ENCODE measurements around the gene GPR55.

Gene GPR55

GRCh38 chr2:230865307-230865765 is 59.7 kb downstream of the GPR55 start:
- DNase-seq, result no peak

DNA sequence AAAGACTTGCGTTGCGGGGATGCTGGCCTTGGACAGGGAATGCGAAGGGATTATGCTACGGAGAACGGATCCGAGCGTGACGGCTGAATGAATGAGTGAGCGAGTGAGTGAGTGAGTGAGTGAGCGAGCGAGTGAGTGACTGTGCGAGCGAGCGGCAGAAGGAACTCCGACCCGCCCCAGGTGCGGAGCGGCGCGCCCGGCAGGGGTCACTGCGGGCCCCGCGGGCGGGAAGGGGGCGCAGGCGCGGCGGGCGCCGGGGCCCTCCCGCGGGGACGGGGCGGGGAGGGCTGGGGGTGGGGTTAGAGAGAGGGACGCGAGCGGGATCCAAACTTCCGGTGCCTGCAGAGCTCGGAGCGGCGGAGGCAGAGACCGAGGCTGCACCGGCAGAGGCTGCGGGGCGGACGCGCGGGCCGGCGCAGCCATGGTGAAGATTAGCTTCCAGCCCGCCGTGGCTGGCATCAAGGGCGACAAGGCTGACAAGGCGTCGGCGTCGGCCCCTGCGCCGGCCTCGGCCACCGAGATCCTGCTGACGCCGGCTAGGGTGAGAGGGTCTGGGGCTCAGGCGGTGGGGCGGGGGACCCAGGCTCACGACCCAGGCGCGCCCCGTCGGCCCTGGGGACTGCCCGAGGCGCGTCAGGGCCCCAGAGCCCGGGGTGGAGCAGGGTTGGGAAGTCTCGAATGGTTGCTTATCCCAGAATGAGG is 60.3 kb downstream of the GPR55 start, which contains the start of gene ITM2C:
Gene ITM2C (plus strand): TSS at position 338 of the 702 bp plus-strand sequence. CDS start 84 bp downstream, at position 422.
- peak; percentile 89 for DNase-seq

DNA sequence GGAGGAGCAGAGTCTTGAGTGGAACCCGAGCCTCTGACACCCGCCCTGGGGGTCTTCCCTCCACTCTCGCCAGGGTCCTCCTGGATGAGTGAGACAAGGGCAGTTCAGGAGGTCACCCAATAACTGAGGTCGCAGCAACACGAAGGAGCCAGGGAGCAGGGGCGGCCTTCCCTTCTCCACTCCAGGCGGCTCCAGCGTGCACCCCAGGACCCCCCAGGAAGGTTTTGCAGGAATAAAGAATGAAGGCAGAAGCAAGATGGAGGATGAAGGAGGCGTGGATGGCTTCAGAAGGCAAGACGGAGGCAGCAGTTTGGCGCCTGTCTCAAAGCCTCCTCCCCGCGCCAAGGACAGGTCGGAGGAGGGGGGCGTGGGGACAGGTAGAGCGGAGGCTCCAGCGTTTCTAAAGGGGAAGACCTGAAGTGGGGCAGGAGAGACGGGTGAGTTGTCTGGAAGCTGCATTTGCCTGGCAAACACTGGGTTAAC is 60.9 kb downstream of the GPR55 start:
- no peak for DNase-seq

GRCh38 chr2:230863442-230864121 is 61.5 kb downstream of the GPR55 start:
- DNase-seq, result no peak

- no peak for DNase-seq
Observed at GRCh38 chr2:230863031-230863430, 62.0 kb downstream of the GPR55 start.

DNA sequence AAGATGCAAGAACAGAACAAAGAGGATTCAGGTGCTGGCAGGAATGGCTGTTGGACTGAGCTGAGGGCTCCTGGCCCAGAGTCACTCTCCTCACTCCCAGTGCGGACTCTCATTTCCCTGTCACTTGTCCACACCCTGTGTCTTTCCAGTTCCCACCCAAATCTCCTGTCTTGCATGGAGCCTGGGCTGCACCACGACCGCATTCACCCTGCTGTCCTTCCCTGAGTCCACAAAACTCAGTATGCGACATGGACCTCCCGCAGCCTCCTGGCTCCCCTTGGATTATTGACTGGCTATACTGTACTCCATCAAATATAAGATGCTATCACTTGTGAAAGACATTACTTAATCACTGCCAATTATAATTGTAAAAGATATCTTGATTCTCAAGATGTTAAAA is 62.8 kb downstream of the GPR55 start:
- no peak for DNase-seq

- no peak for DNase-seq
Observed at GRCh38 chr2:230861552-230862255, 63.3 kb downstream of the GPR55 start.
